HG02943 (cell line): ENCODE results near the gene PCSK7.
A peak's percentile ranks its signal among the peaks of the same experiment; 100 is the strongest.

Source experiments
- ATAC-seq: cut with Tn5 transposase; IDR thresholded peaks from one replicate; pipeline ENCODE4 v1.9.1; 2021; ENCODE audit warnings: mild to moderate bottlenecking, low read depth, moderate library complexity; ENCODE audit not compliant: unreplicated experiment

The PCSK7 gene

DNA sequence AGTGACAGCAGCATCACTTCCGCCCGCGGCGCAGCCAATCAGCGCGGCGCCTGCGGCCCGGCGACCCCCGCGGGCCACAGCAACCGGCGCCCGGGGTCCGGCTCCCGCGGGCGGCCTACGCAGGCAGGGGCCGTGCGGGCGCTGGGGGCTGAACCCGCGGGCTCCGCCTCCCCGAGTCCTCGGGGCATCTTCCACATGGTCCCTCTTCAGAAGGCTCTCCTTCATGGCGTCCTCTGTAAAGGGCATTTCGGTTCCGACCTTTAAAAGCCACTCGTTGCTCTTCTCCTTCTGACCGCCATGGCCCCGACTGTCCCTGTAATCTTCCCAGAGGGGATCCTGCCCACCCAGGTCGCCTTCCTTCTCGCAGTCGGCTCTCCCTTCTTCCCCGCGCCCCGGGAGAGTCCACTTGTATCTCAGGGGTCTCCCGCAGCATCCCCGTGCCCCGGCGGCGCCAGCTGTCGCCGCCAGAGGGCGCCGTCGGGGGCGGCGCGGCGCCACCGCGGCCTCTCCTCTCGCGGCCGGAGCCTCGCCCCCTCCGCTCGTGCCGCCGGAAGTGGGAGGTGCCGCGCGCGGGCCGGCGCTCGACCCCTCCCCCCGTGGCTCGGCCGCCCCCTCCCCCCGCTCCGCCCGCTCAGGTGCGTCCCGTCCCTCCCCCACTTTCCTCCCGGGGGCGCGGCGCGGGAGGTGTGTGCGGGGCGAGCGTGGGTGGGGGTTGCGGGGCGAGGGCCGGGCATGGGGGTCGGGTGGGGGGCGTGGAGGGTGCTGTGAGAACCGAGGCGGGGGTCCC is 412 bp upstream of the PCSK7 start, which contains the start of gene RNF214:
Gene RNF214, plus strand, starts transcription at position 580 of the 787 bp plus-strand sequence. CDS start 1,602 bp downstream, outside the sequence.
- peak; percentile 69 for ATAC-seq

- ATAC-seq: no peak
Observed at GRCh38 chr11:117230999-117231841, 653 bp downstream of the PCSK7 start.

DNA sequence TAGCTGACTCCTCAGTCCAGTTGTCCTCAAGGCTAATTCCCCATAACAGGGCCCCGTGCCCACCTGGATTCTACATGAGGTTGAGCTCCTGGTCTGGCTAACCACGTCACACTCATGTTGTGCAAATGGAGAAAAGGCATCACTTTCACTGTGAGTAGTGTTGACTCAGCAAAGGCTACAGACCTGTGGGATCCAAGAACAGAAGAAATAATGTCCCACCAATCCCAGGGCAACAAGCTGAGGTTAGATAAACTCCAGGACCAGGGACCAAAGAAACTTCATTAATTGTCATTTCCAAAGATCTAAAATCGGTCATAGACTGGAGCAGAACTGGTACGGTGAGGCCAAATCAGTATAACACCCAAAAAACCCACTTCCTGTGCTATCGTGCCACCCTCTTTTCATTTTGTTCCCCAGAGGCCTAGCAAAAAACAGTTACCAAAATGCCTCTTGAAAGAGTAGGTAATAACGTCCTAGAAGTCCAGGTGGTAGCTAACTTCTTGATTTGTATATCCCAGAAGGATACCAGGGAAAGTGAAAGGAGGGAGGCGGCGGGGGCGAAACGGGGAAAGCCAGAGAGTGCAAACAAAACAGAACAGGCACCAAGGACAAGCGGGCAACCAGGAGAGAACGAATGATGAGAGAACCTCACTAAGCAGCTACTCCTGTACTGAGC is 1.4 kb downstream of the PCSK7 start:
- ATAC-seq: no peak

GRCh38 chr11:117229931-117230285 is 2.0 kb downstream of the PCSK7 start:
- ATAC-seq: no peak

GRCh38 chr11:117229411-117229810 is 2.5 kb downstream of the PCSK7 start:
- no peak for ATAC-seq

DNA sequence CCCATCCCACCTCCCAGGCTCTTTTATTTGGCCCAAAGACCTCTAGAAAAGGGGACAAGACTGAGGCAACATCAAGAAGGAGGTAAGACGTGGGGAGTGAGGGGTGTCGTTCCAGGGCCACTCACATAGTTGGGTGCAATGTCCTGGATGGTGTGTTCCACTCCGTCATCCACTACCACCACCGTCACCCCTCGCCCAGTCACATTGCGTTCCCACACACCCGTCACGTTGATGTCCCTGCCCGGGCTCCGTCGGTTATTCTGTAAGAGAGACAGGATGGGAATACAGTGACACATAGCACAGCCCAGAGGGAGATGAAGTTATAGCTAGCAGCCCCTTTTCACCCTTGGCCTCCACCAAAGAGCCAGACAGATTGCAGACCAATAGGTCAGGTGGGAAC is 3.8 kb downstream of the PCSK7 start:
- no peak for ATAC-seq

DNA sequence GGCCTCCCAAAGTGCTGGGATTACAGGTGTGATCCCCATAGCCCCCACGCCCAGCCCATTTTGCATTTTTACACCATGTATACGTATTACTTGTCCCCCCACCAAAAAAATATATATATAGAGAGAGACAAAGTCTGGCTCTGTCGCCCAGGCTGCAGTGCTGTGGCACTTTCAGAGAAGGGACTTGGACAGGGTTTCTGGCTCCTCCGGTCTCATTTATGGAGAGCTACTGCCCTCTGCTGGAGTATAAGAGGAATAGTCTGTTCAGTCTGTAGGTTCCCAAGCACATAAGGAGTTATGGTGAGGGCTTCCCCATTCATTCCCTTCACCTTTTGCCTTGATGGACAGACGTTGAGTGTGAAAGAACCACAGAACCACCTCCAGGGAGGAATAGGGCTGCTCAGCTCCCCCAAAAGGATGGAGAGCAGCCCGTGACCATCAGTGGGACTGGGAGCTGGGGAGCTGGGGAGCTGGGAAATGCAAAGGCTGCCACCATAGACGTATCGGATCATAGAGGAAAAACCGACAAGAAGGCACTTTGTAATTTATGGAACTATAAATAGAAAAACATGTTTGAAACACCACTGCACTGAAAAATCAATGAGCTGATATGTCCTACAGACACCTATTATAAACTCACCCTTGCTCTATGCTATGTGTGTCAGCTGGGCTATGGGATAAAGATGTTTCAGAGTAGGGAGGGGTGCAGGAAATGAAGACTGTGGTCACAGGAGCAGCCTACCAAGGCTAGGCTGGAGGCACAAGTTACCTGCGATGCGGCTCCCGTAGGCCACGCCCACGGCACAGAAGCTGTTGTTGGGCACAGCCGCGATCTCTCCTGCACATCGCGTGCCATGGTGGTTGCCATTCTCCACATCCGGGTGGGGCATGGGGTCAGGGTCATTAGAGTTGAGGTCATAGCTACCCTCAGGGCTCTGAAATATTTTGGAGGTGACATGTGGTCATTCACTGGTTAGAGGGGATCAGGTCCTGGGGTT is 5.2 kb downstream of the PCSK7 start:
- no peak for ATAC-seq

- ATAC-seq: no peak
Observed at GRCh38 chr11:117225553-117226170, 6.2 kb downstream of the PCSK7 start.

DNA sequence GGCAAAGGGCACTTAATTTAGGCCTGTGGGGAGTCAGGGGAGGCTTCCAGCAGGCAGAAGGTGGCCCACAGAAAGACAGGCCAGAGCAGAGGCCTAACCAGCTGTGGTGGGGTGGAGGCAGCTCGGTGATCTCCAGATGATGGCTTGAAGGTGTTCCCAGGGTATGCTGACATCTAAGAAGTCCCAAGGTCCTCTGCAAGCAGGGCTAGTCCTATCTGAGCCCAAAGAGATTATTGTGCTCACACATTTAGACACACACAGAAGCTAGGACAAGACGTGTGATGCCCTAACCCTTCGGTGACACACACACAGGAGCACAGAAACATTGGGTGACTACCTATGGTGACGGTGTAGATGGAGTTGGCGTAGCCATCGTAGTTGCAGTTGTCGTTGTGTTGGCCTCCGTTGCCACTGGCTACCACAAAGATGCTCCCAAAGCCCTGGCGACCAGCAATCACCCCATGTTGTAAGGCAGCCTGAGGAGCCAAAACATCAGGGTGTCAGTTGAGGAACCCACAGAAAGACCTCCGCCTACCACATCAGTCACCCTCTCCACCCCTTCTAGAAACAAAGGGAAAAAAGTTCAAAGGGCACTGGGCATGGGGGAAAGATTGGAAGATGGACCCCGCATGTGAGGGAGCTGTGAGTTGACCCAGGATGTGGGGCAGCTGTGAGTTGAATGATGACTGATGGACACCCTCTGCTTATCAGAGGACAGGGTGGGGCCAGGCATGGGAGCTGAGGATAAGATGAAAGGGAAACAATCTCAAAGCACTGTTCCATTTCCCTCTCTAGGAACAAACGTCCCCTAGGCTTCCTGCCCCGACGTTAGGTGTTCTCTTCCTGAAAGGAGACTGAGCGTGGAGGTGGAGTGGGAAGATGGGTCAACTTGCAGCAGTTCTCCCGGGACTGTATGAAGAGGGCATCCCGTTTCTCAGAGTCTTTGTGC is 7.9 kb downstream of the PCSK7 start:
- no peak for ATAC-seq

DNA sequence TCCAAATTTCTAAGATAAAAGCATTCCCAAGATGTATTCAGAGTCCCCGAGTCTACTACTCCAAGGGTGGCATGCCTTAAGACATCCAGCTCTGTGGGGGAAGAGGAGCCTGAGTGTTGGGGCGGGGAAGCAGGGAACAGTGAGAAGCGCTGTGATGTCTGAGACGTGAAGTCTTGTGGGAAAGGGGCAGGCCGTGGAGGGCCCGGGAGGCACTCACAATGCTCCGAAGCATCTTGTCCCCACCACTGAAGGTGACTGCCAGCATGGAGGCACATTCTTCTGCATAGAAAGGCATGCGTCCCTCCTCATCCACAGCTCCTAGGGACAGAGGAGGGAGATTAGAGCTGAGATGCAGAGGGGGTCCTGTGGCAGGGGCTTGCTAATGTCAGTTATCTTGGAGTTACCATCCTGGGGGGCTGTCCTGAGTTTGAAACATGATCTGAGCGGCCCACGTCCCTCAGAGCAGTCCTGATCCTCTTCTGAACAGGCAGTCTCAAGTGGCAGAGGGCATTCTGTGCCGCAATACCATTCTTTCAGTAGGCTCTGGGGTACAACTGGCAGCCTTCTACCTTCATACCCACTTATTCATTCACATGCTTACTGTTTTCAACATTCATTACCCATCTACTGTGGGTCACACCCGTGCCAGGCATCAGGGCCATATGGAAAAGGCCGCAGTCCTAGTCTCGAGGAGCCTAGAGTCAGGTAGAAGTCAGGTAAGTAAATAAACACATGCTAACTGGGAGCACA is 8.7 kb downstream of the PCSK7 start:
- no peak for ATAC-seq

DNA sequence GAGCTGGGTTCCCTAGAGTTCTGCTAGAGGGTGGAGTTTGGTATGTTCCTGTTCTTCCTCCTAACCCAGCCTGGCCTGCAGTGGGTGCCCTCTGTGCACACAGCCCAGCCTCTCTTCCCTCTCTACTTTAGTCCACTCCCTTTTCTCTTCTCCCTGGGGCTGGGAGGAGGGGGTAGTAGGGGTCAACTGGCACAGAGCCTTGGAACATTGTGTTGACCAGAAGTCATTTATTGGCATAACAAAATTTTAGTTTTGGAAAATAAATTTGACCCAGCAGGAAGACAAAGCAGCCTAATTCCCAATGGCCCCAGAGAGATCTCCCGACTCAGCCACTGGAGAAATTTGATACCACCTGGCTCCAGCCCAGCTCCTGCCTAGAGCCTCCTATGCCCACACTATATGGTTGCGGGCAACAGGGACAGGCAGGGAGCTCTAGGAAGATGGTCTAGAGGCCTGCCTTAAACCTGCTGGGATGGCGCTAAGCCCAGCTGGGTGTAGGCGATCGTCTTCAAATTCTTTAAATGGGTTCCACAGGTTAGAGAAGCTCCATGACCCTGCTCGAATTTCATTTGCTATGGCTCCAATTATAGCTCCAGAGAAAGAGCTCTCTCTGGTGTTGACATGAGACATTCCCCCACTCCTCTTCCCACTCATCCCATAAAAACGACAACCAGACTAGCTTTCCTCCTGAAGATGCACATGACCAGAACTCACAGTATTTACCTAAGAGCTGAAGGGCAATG is 9.9 kb downstream of the PCSK7 start:
- no peak for ATAC-seq

DNA sequence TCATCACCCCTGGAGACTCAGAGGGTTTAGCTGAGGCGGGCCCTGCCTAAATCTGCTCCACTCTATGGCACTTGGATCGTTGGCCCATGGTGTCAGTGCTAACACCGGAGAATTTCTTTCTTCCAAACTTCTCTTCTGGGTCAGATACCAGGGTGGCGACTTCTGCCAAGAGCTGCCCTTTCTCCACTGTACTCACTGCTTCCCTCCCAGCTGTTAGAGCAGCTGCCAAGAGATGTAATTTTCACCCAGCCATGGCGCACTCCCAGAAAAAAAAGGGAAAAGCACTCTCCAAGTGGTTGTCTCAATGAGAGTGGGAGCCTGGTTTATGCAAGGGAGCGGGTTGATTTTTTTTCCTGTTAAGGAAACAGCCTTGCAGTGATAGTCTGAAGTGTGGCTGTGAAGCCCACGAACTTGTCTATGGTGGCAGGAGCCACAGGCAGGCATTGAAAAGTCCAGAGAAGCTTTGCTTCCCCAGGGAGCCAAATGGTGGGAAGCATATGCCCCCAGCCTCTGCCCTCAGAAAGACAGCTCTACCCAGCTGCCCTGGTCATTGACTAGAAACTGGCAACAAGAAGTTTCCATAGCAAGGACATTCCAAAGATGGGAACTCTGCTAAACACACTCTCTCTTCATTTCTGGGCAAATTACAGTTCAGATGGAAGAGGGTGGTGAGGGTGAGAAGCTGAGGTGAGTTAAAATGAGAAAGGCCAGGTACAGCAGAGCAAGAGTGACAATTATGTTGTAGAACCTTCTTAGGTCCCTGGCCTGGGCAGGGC is 10.7 kb downstream of the PCSK7 start:
- no peak for ATAC-seq

GRCh38 chr11:117220568-117220967 is 11.3 kb downstream of the PCSK7 start:
- no peak for ATAC-seq

GRCh38 chr11:117219995-117220394 is 11.9 kb downstream of the PCSK7 start:
- ATAC-seq: no peak

GRCh38 chr11:117219455-117219854 is 12.4 kb downstream of the PCSK7 start:
- no peak for ATAC-seq

GRCh38 chr11:117219001-117219400 is 12.9 kb downstream of the PCSK7 start:
- no peak for ATAC-seq
